GM19240 (cell line): ENCODE results near the gene HSPA12B.
"Not testable (repeated sequence)": the region's sequence is repeated elsewhere in the genome, so short reads cannot be mapped to it uniquely, and the experiment has no call there.

ENCODE experiments used
- DNase-seq: peaks from one replicate; pipeline ENCODE4 v3.0.0; 2011; ENCODE audit warnings: low spot score; ENCODE audit not compliant: insufficient read length

The HSPA12B gene

GRCh38 chr20:3785240-3786125, 53.0 kb downstream of the HSPA12B start:
- DNase-seq = no peak

GRCh38 chr20:3786126-3786484, 53.6 kb downstream of the HSPA12B start:
- DNase-seq = no peak

- peak; percentile 94 for DNase-seq
These were observed 54.3 kb downstream of the HSPA12B start, which contains the start of gene CENPB for GRCh38 chr20:3786665-3787323. CENPB (minus strand) TSS chr20:3786740; CDS start chr20:3786483, 257 bp downstream.

GRCh38 chr20:3787324-3788014, 55.0 kb downstream of the HSPA12B start:
- no peak for DNase-seq

- no peak for DNase-seq
These were observed 56.2 kb downstream of the HSPA12B start for GRCh38 chr20:3788685-3789155.

- DNase-seq = not testable (repeated sequence)
These were observed 56.7 kb downstream of the HSPA12B start for GRCh38 chr20:3789201-3789600.

GRCh38 chr20:3794168-3794567, 61.7 kb downstream of the HSPA12B start:
- not testable (repeated sequence) for DNase-seq

- no peak for DNase-seq
These were observed 62.4 kb downstream of the HSPA12B start for GRCh38 chr20:3794701-3795420.

- DNase-seq = peak; percentile 71
These were observed 63.3 kb downstream of the HSPA12B start, which contains the start of gene CDC25B for GRCh38 chr20:3795511-3796468. CDC25B (plus strand) TSS chr20:3796310; CDS start chr20:3796532, 222 bp downstream.

- DNase-seq = no peak
These were observed 64.2 kb downstream of the HSPA12B start for GRCh38 chr20:3796477-3797225.

GRCh38 chr20:3797226-3797545, 64.7 kb downstream of the HSPA12B start:
- DNase-seq = no peak

GRCh38 chr20:3797592-3798372, 65.3 kb downstream of the HSPA12B start:
- DNase-seq = peak; percentile 62

GRCh38 chr20:3798373-3798768, 65.9 kb downstream of the HSPA12B start:
- DNase-seq = no peak

GRCh38 chr20:3798908-3799248, 66.4 kb downstream of the HSPA12B start:
- no peak for DNase-seq

- DNase-seq = no peak
These were observed 67.9 kb downstream of the HSPA12B start for GRCh38 chr20:3800256-3800877.

- no peak for DNase-seq
These were observed 68.4 kb downstream of the HSPA12B start for GRCh38 chr20:3800878-3801260.

- DNase-seq = no peak
These were observed 68.8 kb downstream of the HSPA12B start for GRCh38 chr20:3801299-3801698.

GRCh38 chr20:3801846-3802245, 69.4 kb downstream of the HSPA12B start:
- DNase-seq = no peak
